ENCODE measurements around the gene NELL1.

GRCh38 chr11:21402274-21402673 is 732.9 kb downstream of the NELL1 start:
- no peak for TF ChIP-seq CTCF (IDR thresholded peaks at IDR 0.05 in 8 of 11, conservative IDR thresholded peaks at IDR 0.05 in 3 of 11)
- TF ChIP-seq POLR2AphosphoS5 (IDR thresholded peaks at IDR 0.05) = no peak
- TF ChIP-seq POLR2A (IDR thresholded peaks at IDR 0.05) = no peak

Data from spleen (tissue), 7 donors.